Measurements from ENCODE around the gene CD200.
A peak's percentile ranks its signal among the peaks of the same experiment; 100 is the strongest.

CD200 gene

DNA sequence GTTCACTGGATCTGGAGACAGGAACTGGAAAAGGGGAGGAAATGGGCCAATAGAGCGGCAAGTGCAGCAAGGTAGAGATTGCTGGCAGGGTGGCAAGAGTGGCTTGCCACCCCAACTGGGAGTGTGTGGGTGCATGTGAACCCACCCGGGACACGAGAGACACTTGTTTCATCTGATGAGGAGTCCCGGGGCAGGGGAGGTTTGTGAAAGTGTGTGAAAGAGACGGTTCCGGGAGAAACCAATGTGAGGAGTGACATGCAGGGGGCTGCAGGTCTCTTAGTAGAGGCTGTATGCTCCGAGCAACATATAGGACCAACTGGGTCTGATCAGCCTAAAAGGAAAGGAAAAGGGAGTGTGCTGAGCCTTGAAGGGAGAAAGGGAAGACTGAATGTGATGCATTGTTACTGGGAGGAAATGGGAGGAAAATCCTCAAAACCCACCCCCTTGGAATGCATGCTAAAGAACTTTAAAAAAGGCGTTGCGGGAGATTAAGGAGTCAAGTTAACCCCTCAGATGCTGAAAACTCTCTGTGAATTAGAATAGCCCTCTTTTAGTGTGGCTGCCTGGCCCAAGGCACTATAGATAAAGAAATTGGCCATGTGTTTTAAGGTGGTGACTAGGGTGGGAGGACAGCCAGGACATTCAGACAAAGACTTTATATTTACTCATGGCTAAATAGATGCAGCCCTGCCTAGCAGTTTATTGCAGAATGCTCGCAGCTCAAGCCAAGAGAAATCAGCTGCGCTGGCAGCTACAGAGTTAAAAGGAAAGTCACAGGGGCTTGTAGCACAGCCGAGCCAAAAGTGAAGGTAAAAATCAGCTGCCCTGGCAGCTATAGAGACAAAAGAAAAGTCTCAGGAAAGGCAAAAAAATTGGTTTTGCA lies 29.8 kb upstream of the CD200 start:
- TF ChIP-seq, protein P1, sequence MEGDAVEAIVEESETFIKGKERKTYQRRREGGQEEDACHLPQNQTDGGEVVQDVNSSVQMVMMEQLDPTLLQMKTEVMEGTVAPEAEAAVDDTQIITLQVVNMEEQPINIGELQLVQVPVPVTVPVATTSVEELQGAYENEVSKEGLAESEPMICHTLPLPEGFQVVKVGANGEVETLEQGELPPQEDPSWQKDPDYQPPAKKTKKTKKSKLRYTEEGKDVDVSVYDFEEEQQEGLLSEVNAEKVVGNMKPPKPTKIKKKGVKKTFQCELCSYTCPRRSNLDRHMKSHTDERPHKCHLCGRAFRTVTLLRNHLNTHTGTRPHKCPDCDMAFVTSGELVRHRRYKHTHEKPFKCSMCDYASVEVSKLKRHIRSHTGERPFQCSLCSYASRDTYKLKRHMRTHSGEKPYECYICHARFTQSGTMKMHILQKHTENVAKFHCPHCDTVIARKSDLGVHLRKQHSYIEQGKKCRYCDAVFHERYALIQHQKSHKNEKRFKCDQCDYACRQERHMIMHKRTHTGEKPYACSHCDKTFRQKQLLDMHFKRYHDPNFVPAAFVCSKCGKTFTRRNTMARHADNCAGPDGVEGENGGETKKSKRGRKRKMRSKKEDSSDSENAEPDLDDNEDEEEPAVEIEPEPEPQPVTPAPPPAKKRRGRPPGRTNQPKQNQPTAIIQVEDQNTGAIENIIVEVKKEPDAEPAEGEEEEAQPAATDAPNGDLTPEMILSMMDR (conservative IDR thresholded peaks at IDR 0.05): no peak
- H3K27ac ChIP-seq: peak overlapping the region; percentile 69

DNA sequence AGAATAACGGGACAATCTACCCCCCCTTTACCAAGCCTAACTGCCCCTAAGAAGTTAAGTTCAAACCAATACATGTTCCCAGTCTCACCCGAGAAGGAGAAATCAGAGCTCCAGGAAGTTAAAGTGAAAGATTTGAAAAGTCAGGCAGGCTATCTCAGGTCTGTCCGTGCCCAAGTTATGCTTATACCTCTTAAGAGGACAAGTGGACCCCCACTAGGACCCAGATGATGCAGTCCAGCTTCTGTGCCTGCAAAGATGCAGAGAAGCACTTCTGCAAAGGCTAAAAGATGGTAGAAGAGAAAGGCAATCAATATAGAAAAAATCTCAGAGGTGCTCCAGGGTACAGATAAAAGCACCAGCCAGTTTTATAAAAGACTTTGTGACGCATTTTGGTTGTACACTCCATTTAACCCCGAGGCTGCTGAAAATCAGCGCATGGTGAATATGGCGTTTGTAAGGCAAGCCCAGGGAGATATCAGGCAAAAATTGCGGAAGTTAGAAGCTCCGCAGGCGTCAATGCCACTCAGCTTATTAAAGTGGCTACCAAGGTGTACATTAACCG lies 29.1 kb upstream of the CD200 start:
- H3K27ac ChIP-seq: peak overlapping the region; percentile 69
- TF ChIP-seq, protein P1 (conservative IDR thresholded peaks at IDR 0.05): no peak

DNA sequence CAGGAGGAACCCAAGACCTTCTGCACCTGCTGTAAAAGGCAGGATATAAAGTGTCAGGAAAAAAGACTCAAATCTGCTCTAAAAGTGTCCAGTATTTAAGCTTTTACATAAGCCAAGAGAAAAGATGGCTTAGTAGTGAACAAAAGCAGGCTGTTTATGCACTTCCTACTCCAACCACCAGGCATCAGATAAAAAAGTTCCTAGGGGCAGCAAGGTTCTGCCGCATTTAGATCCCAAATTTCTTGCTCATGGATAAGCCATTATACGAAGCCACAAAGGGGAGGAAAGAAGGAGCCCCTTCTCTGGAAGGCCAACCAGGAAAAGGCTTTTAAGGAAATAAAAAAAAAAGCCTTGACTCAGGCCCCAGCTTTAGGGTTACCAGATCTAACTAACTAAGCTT lies 28.3 kb upstream of the CD200 start:
- TF ChIP-seq, protein P1 (conservative IDR thresholded peaks at IDR 0.05): peak; percentile 24; the same call in 1 of the 2 replicates
- H3K27ac ChIP-seq: peak overlapping the region; percentile 69

DNA sequence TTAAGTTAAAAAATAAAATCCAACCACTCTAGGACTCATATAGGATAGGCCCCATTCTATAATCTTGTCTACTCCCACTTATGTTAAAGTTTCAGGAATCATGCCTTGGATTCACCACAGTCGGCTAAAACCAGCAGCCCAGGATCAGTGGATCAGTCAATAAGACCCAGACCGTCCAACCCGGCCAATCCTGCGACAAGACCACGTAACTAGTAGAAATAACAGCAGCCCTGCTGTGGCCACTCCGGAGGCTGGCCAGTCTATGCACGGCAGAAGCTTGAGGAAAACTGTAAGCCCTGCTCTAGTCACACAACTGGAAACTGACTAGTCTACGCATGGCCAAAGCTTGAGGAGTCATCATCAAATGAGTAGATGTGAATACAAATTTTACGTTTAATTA lies 26.1 kb upstream of the CD200 start:
- TF ChIP-seq, protein P1 (conservative IDR thresholded peaks at IDR 0.05): no peak
- H3K27ac ChIP-seq: no peak overlapping the region

DNA sequence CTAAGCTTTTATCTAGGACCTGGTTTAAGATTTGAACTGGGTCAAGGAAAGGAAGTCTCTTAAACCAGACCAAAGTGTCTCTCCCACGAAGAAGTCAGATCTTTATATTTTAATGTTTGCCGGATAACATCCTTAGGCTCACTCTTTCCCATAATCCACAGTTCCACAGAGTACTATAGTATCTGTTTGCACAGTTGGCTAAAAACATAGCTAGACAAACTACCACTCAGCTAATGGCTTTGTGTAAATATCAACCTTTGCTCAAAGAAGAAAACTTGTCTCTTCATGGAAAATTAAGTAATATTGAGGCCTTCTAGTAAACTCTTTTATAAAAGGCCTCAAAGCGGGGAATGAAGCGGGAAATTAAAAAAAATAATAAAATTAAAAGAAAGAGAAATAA lies 25.4 kb upstream of the CD200 start:
- TF ChIP-seq, protein P1 (conservative IDR thresholded peaks at IDR 0.05): no peak
- H3K27ac ChIP-seq: peak overlapping the region; percentile 13; the same call in 1 of the 2 replicates

DNA sequence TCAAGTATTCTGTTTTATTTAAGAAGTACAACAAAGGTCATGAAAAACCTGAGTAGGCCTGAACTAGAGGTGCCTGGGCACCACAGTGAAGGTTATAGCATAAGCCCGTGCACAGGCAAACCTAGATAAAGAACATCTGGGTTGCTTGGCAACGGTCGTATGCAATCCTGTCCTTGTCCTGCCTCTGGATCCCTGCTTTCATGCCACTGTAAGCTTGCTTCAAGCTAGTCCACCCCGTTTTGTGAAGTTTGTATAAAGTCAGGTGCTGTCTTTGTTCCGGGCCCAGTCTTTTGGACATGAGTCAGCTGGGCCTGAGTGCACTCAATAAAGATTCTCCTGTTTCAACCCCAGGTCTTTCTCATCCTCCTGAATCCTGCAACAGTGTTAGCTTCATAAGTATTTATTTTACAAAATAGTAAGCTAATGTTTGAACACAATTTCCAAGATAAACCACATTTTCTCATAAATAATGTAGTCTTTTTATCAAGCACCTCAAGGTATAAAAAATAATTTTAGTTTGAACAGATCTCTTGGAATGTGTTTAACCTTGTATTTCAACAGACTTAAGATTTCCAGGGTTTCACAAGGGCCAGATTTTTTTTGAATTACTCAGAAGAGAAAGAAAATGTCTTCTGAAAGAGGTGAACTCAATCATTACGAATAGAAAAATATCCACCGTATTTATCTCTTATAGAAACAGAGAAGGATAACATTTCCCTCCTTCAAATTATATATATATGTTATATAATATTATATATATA lies 24.6 kb upstream of the CD200 start:
- peak overlapping the region; percentile 13; the same call in 1 of the 2 replicates for H3K27ac ChIP-seq
- TF ChIP-seq, protein P1 (conservative IDR thresholded peaks at IDR 0.05): no peak

DNA sequence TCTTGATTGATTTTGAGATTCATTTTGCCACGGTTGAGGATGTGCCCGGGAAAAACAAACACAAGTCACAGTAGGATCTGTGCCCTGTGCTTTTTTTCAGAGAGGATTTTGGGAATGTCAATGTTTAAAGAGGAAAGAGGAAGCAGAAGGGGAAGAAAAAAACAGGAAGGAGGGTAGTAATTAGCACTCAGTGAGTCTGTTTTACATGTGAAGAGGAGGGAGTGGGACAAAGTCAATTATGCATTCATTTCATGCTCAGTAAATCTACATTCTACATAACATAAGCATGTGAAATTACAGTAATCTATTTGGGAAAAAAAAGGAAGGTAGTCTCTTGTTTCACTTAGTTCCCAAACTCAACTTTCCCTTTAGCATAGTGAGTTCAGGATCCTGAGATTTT lies 18.3 kb upstream of the CD200 start:
- TF ChIP-seq, protein P1 (conservative IDR thresholded peaks at IDR 0.05): no peak
- no peak overlapping the region for H3K27ac ChIP-seq

Data from VCaP (cell line).